Loucy (cell line): ENCODE data around the gene SH3RF3.

Experiments
- CTCF ChIP-seq: fragments of 200-600 bp; sonication (generic); conservative IDR thresholded peaks from 2 replicates; pipeline ENCODE4 v1.5.1; 2014; ENCODE audit warnings: mild to moderate bottlenecking, antibody characterized with exemption, low read length
- EZH2phosphoT487 ChIP-seq: fragments of 200-600 bp; IDR thresholded peaks from 2 replicates; pipeline ENCODE4 v1.6.1; 2018; ENCODE audit warnings: antibody characterized with exemption, mild to moderate bottlenecking, moderate library complexity, borderline replicate concordance

GRCh38 chr2:109197491-109198418 is 68.8 kb downstream of the SH3RF3 start:
- no peak for TF ChIP-seq CTCF
- TF ChIP-seq EZH2phosphoT487, result no peak
